ENCODE results near the gene COL6A2. TPM values are rescaled to one million over a fixed set of nuclear protein-coding genes. Genes with fewer than 3 reads are reported as not detected.

COL6A2 gene
- total RNA-seq, 1 donor from 2014 or later, result 120 TPM

- Histone ChIP-seq H3K4me2 (ENCODE audit: low read length) (peak overlapping the region; percentile 85), H3K9me3 (ENCODE audit: insufficient read depth, low read depth, low read length) (peaks cover 2% of the 10 kb centered on the region), H2AFZ (ENCODE audit: low read depth, low read length) (peak overlapping the region; percentile 62), H3K4me1 (ENCODE audit: insufficient read depth, low read length) (peaks cover 59% of the 10 kb centered on the region), H3K27ac (ENCODE audit: low read depth, low read length) (peak overlapping the region; percentile 97), H3K36me3 (ENCODE audit: insufficient read depth, low read length) (no peaks in the 10 kb centered on the region), H3K4me3 (ENCODE audit: insufficient read depth, low read depth, low read length) (peak overlapping the region; percentile 26), H3K9ac (ENCODE audit: low read length) (peak overlapping the region; percentile 89), H4K20me1 (ENCODE audit: insufficient read depth, low read length) (no peaks in the 10 kb centered on the region), H3K27me3 (ENCODE audit: insufficient read depth, low read length) (no peaks in the 10 kb centered on the region), H3K79me2 (ENCODE audit: insufficient read depth, low read length) (peaks cover 5% of the 10 kb centered on the region)
- peaks cover 4% of the 10 kb centered on the region for H3K27me3 Mint-ChIP-seq (ENCODE audit: low read depth, unreplicated experiment)
- TF ChIP-seq CTCF (IDR thresholded peaks at IDR 0.05; ENCODE audit: insufficient read depth, low read depth, low read length), result no peak
- no peak for TF ChIP-seq EZH2 (IDR thresholded peaks at IDR 0.05; ENCODE audit: insufficient read depth, low read length)
- DNase-seq (ENCODE audit: low read depth) (peak; percentile 96), FAIRE-seq (peak; percentile 95)
- peaks cover 14% of the 10 kb centered on the region for H3K4me1 Mint-ChIP-seq (ENCODE audit: low read depth, unreplicated experiment)
- H3K36me3 Mint-ChIP-seq (ENCODE audit: low read depth, unreplicated experiment), result no peaks in the 10 kb centered on the region
- H3K4me3 Mint-ChIP-seq (ENCODE audit: unreplicated experiment), result no peak overlapping the region
- peaks cover 2% of the 10 kb centered on the region for H3K9me3 Mint-ChIP-seq (ENCODE audit: unreplicated experiment)
- peak overlapping the region; percentile 72 for H3K27ac Mint-ChIP-seq (ENCODE audit: unreplicated experiment)
Observed at GRCh38 chr21:46052703-46053651, 44.9 kb upstream of the COL6A2 start.

- no peaks in the 10 kb centered on the region for H3K27me3 ChIP-seq (ENCODE audit: insufficient read depth, low read length)
- H3K36me3 ChIP-seq (ENCODE audit: insufficient read depth, low read length), result no peaks in the 10 kb centered on the region
- H2AFZ ChIP-seq (ENCODE audit: low read depth, low read length), result no peak overlapping the region
- H3K4me3 ChIP-seq (ENCODE audit: insufficient read depth, low read depth, low read length), result no peak overlapping the region
- no peaks in the 10 kb centered on the region for H4K20me1 ChIP-seq (ENCODE audit: insufficient read depth, low read length)
- H3K4me2 ChIP-seq (ENCODE audit: low read length), result peak overlapping the region; percentile 85
- Mint-ChIP-seq H3K4me1 (ENCODE audit: low read depth, unreplicated experiment) (peaks cover 14% of the 10 kb centered on the region), H3K36me3 (ENCODE audit: low read depth, unreplicated experiment) (peaks cover 3% of the 10 kb centered on the region), H3K27me3 (ENCODE audit: low read depth, unreplicated experiment) (peaks cover 8% of the 10 kb centered on the region), H3K4me3 (ENCODE audit: unreplicated experiment) (no peak overlapping the region), H3K9me3 (ENCODE audit: unreplicated experiment) (peaks cover 5% of the 10 kb centered on the region), H3K27ac (ENCODE audit: unreplicated experiment) (peak overlapping the region; percentile 47)
- DNase-seq (ENCODE audit: low read depth) (no peak), FAIRE-seq (no peak)
- peaks cover 54% of the 10 kb centered on the region for H3K4me1 ChIP-seq (ENCODE audit: insufficient read depth, low read length)
- peaks cover 8% of the 10 kb centered on the region for H3K9me3 ChIP-seq (ENCODE audit: insufficient read depth, low read depth, low read length)
- H3K79me2 ChIP-seq (ENCODE audit: insufficient read depth, low read length), result peaks cover 5% of the 10 kb centered on the region
- H3K9ac ChIP-seq (ENCODE audit: low read length), result peak overlapping the region; percentile 89
- no peak for TF ChIP-seq CTCF (IDR thresholded peaks at IDR 0.05; ENCODE audit: insufficient read depth, low read depth, low read length)
- peak overlapping the region; percentile 97 for H3K27ac ChIP-seq (ENCODE audit: low read depth, low read length)
Observed at GRCh38 chr21:46054031-46054430, 43.9 kb upstream of the COL6A2 start.

- peaks cover 50% of the 10 kb centered on the region for H3K4me1 ChIP-seq (ENCODE audit: insufficient read depth, low read length)
- H3K27ac Mint-ChIP-seq (ENCODE audit: unreplicated experiment), result peak overlapping the region; percentile 47
- peaks cover 5% of the 10 kb centered on the region for H3K79me2 ChIP-seq (ENCODE audit: insufficient read depth, low read length)
- TF ChIP-seq CTCF (IDR thresholded peaks at IDR 0.05; ENCODE audit: insufficient read depth, low read depth, low read length) (no peak), EZH2 (IDR thresholded peaks at IDR 0.05; ENCODE audit: insufficient read depth, low read length) (no peak)
- H4K20me1 ChIP-seq (ENCODE audit: insufficient read depth, low read length), result no peaks in the 10 kb centered on the region
- FAIRE-seq (no peak), DNase-seq (ENCODE audit: low read depth) (peak; percentile 51)
- peak overlapping the region; percentile 89 for H3K9ac ChIP-seq (ENCODE audit: low read length)
- peaks cover 8% of the 10 kb centered on the region for H3K27me3 Mint-ChIP-seq (ENCODE audit: low read depth, unreplicated experiment)
- H3K4me2 ChIP-seq (ENCODE audit: low read length), result peak overlapping the region; percentile 85
- no peak overlapping the region for H2AFZ ChIP-seq (ENCODE audit: low read depth, low read length)
- H3K36me3 ChIP-seq (ENCODE audit: insufficient read depth, low read length), result no peaks in the 10 kb centered on the region
- peaks cover 15% of the 10 kb centered on the region for H3K4me1 Mint-ChIP-seq (ENCODE audit: low read depth, unreplicated experiment)
- H3K27me3 ChIP-seq (ENCODE audit: insufficient read depth, low read length), result no peaks in the 10 kb centered on the region
- peaks cover 3% of the 10 kb centered on the region for H3K36me3 Mint-ChIP-seq (ENCODE audit: low read depth, unreplicated experiment)
- H3K4me3 ChIP-seq (ENCODE audit: insufficient read depth, low read depth, low read length), result no peak overlapping the region
- peaks cover 8% of the 10 kb centered on the region for H3K9me3 ChIP-seq (ENCODE audit: insufficient read depth, low read depth, low read length)
- peaks cover 8% of the 10 kb centered on the region for H3K9me3 Mint-ChIP-seq (ENCODE audit: unreplicated experiment)
- H3K4me3 Mint-ChIP-seq (ENCODE audit: unreplicated experiment), result no peak overlapping the region
- H3K27ac ChIP-seq (ENCODE audit: low read depth, low read length), result peak overlapping the region; percentile 97
Observed at GRCh38 chr21:46054451-46054881, 43.4 kb upstream of the COL6A2 start.

Data from astrocyte (in vitro differentiated cells and primary cell).